ENCODE measurements around the gene CDC42BPB. TPM values are rescaled to one million over a fixed set of nuclear protein-coding genes. Genes with fewer than 3 reads are reported as not detected.

Gene CDC42BPB
- total RNA-seq, 2 donors from 2014 or later, result 66.2 to 102 TPM

DNA sequence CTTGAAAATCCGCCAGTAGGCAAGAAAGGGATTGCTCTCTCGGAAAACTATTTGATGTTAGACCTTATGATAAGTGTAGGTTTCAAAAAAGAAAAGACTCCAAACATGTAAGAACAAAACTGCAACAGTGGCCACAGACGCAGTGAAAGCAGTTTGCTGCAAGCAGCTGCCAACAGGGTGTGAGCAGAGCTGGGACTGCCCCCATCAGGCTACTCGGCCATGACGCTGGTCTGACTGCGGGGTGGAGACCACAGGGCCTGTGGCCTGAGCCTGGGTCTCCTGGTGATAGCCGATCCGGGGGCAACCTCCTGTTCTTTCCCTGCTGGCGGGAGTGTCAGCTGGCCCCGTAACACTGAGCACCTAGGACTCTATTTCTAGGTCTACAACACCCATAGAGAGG lies 71.7 kb downstream of the CDC42BPB start:
- 87 to 98% methylated on average over 8 to 10 of the region's 10 CpGs for WGBS, 2 donors
- intact Hi-C loops (cut with DNase I), result no loop called here
- Histone ChIP-seq H3K27me3 (no peaks in the 10 kb centered on the region), H3K4me3 (no peak overlapping the region), H3K9me3 (peaks cover 0 to 3% (median 0%) of the 10 kb centered on the region in 3 donors), H3K4me1 (no peaks in the 10 kb centered on the region), H3K27ac (no peak overlapping the region), H3K36me3 (replicated peaks in 1 of 2; ENCODE audit: insufficient read depth in 1 of 2, low read depth in 2 of 2) (peaks cover 0 to 5% of the 10 kb centered on the region in 2 donors)
- no peak for DNase-seq
- no peak for ATAC-seq
- TF ChIP-seq, protein P1, sequence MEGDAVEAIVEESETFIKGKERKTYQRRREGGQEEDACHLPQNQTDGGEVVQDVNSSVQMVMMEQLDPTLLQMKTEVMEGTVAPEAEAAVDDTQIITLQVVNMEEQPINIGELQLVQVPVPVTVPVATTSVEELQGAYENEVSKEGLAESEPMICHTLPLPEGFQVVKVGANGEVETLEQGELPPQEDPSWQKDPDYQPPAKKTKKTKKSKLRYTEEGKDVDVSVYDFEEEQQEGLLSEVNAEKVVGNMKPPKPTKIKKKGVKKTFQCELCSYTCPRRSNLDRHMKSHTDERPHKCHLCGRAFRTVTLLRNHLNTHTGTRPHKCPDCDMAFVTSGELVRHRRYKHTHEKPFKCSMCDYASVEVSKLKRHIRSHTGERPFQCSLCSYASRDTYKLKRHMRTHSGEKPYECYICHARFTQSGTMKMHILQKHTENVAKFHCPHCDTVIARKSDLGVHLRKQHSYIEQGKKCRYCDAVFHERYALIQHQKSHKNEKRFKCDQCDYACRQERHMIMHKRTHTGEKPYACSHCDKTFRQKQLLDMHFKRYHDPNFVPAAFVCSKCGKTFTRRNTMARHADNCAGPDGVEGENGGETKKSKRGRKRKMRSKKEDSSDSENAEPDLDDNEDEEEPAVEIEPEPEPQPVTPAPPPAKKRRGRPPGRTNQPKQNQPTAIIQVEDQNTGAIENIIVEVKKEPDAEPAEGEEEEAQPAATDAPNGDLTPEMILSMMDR (IDR thresholded peaks at IDR 0.05), result no peak
- TF ChIP-seq POLR2A (IDR thresholded peaks at IDR 0.05), result no peak

DNA sequence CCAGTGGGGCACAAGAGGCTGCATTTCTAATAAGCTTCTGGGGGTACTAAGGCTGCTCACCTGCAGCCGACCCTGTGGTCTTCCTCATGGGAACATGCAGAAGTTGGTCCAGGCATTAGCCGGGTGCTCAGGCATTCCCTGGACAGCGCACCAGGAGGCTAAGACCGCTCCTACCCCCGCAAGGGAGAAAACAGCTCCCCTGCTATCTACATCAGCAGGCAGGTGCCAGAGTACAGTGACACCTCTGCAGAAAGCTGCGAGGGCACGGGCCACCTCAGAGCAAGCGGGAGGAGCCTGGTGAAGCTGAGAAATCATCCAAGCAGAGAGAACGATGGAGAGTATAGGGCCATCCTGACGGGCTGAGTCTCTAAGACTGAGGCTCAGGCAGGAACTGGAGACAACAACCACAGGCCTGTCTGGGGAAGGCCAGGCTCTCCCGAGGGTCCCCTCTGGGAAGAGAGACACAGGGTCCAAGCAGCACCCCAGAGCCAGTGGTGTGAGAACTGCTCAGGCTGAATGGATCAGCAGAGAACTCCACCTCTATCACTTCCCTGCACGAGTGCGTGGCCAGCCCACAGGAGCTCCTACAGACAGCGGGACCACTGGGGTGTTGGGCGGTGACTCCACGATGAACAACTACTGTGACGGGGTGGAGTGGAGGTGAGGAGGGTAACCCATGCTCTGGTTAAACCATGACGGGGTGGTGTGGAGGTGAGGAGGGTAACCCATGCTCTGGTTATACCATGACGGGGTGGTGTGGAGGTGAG lies 72.8 kb downstream of the CDC42BPB start:
- DNase-seq, result no peak
- intact Hi-C loops (cut with DNase I), result no loop called here

DNA sequence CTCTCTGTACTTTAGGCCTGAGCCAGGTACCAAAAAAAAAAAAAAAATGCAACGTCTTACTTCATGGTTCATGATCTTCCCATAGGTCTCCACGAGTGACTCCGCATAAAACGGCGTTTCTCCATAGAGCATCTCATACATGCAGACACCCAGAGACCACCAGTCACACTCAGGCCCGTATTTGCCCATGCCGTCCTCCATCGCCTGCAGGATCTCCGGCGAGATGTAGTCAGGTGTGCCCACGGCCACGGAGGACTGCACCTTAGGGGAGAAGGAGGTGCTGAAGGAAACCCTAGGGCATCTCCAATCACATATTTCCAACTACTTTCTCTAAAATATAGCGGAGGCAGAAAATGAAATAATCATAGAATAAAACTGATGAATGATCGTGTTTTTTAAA lies 73.9 kb downstream of the CDC42BPB start:
- Histone ChIP-seq H3K4me1 (no peaks in the 10 kb centered on the region), H3K27ac (no peak overlapping the region), H3K4me3 (no peak overlapping the region), H3K36me3 (replicated peaks in 1 of 2; ENCODE audit: insufficient read depth in 1 of 2, low read depth in 2 of 2) (peaks cover 0 to 6% of the 10 kb centered on the region in 2 donors), H3K9me3 (peaks cover 0 to 3% (median 0%) of the 10 kb centered on the region in 3 donors), H3K27me3 (no peaks in the 10 kb centered on the region)
- DNase-seq (no peak), ATAC-seq (no peak)
- TF ChIP-seq POLR2A (IDR thresholded peaks at IDR 0.05), result no peak
- TF ChIP-seq, protein P1 (IDR thresholded peaks at IDR 0.05), result no peak
- intact Hi-C loops (cut with DNase I), result no loop called here
- WGBS, 2 donors, result 91 to 95% methylated on average over 14 of the region's 14 CpGs

More for the DNA sequence above, 72.8 kb downstream of the CDC42BPB start:
- Histone ChIP-seq H3K27me3 (no peaks in the 10 kb centered on the region), H3K4me1 (no peaks in the 10 kb centered on the region), H3K4me3 (no peak overlapping the region), H3K27ac (no peak overlapping the region), H3K36me3 (replicated peaks in 1 of 2; ENCODE audit: insufficient read depth in 1 of 2, low read depth in 2 of 2) (peaks cover 0 to 9% of the 10 kb centered on the region in 2 donors), H3K9me3 (peaks cover 0 to 3% (median 0%) of the 10 kb centered on the region in 3 donors)
- WGBS, 2 donors, result 89 to 93% methylated on average over 14 to 17 of the region's 19 CpGs
- ATAC-seq, result no peak
- no peak for TF ChIP-seq POLR2A (IDR thresholded peaks at IDR 0.05)
- TF ChIP-seq, protein P1 (IDR thresholded peaks at IDR 0.05), result no peak

GRCh38 chr14:102982852-102983470 lies 74.4 kb downstream of the CDC42BPB start:
- 89 to 91% methylated on average over 15 of the region's 15 CpGs for whole genome bisulfite sequencing, 2 donors
- Histone ChIP-seq H3K4me3 (no peak overlapping the region), H3K27me3 (no peaks in the 10 kb centered on the region), H3K27ac (no peak overlapping the region), H3K4me1 (no peaks in the 10 kb centered on the region), H3K36me3 (replicated peaks in 1 of 2; ENCODE audit: insufficient read depth in 1 of 2, low read depth in 2 of 2) (peaks cover 0 to 6% of the 10 kb centered on the region in 2 donors), H3K9me3 (no peaks in the 10 kb centered on the region)
- ATAC-seq (no peak), DNase-seq (no peak)
- intact Hi-C loops (cut with DNase I), result no loop called here
- TF ChIP-seq, protein P1 (IDR thresholded peaks at IDR 0.05), result no peak
- no peak for TF ChIP-seq POLR2A (IDR thresholded peaks at IDR 0.05)
